NCI-H69 (cell line): ENCODE measurements around the gene NGEF.
"Not testable (repeated sequence)": the region's sequence is repeated elsewhere in the genome, so short reads cannot be mapped to it uniquely, and the experiment has no call there.

Experiments used
- DNase-seq: peaks from one replicate; lab custom pipeline; 2025; lab: John Stamatoyannopoulos, UW

Gene NGEF

GRCh38 chr2:233021771-233022170, 8.7 kb upstream of the NGEF start:
- DNase-seq: no peak

- no peak for DNase-seq
These were observed 7.4 kb upstream of the NGEF start for GRCh38 chr2:233020454-233020853.

- DNase-seq: not testable (repeated sequence)
These were observed 6.6 kb upstream of the NGEF start for GRCh38 chr2:233019610-233020009.

- no peak for DNase-seq
These were observed 4.9 kb upstream of the NGEF start for GRCh38 chr2:233017947-233018346.

- no peak for DNase-seq
These were observed 2.1 kb upstream of the NGEF start for GRCh38 chr2:233015019-233015645.

- no peak for DNase-seq
These were observed 594 bp upstream of the NGEF start for GRCh38 chr2:233013650-233014049.

- DNase-seq: no peak
These were observed 620 bp downstream of the NGEF start for GRCh38 chr2:233012301-233012971.

- no peak for DNase-seq
These were observed 1.3 kb downstream of the NGEF start for GRCh38 chr2:233011702-233012131.

GRCh38 chr2:233011268-233011650, 1.8 kb downstream of the NGEF start:
- no peak for DNase-seq

GRCh38 chr2:233010569-233011267, 2.3 kb downstream of the NGEF start:
- no peak for DNase-seq

- DNase-seq: no peak
These were observed 3.4 kb downstream of the NGEF start for GRCh38 chr2:233009661-233010060.

GRCh38 chr2:233007739-233008138, 5.3 kb downstream of the NGEF start:
- no peak for DNase-seq

- DNase-seq: no peak
These were observed 5.8 kb downstream of the NGEF start for GRCh38 chr2:233007270-233007669.

GRCh38 chr2:233006648-233007047, 6.4 kb downstream of the NGEF start:
- no peak for DNase-seq

- no peak for DNase-seq
These were observed 8.0 kb downstream of the NGEF start for GRCh38 chr2:233005096-233005495.

- DNase-seq: no peak
These were observed 9.1 kb downstream of the NGEF start for GRCh38 chr2:233003658-233004555.

- DNase-seq: no peak
These were observed 10.0 kb downstream of the NGEF start for GRCh38 chr2:233002829-233003657.

- no peak for DNase-seq
These were observed 11.9 kb downstream of the NGEF start for GRCh38 chr2:233000886-233001750.

GRCh38 chr2:232999354-232999753, 13.7 kb downstream of the NGEF start:
- no peak for DNase-seq

GRCh38 chr2:232998666-232998985, 14.4 kb downstream of the NGEF start:
- no peak for DNase-seq
